ENCODE data around the gene LY6G6F. TPM values are rescaled to one million over a fixed set of nuclear protein-coding genes. Genes with fewer than 3 reads are reported as not detected.

LY6G6F gene
- total RNA-seq, 1 experiment from 2014 or later: not detected

Other genes starting within 250 kb of the LY6G6F start
- gene MICB, start 208.7 kb upstream of the LY6G6F start, total RNA-seq (2022; extraction: Qiagen RNA extraction): 6.0 to 8.1 TPM (median 7.5 TPM) in 5 replicates
- gene MCCD1, start 177.9 kb upstream of the LY6G6F start, total RNA-seq (2022; extraction: Qiagen RNA extraction): not detected in 5 replicates
- gene DDX39B, start 164.9 kb upstream of the LY6G6F start, total RNA-seq (2022; extraction: Qiagen RNA extraction): 336 to 391 TPM (median 386 TPM) in 5 replicates
- gene ATP6V1G2, start 160.3 kb upstream of the LY6G6F start, total RNA-seq (2022; extraction: Qiagen RNA extraction): 0.35 to 0.98 TPM (median 0.50 TPM) in 5 replicates
- gene NFKBIL1, start 159.3 kb upstream of the LY6G6F start, total RNA-seq (2022; extraction: Qiagen RNA extraction): 9.0 to 12.4 TPM (median 11.7 TPM) in 5 replicates
- 0.10 to 0.16 TPM (median 0.12 TPM) in 3 of 5 replicates, not detected in the others for gene LTA, start 134.6 kb upstream of the LY6G6F start, total RNA-seq (2022; extraction: Qiagen RNA extraction)
- 0.07 to 0.15 TPM (median 0.14 TPM) in 3 of 5 replicates, not detected in the others for gene TNF, start 131.3 kb upstream of the LY6G6F start, total RNA-seq (2022; extraction: Qiagen RNA extraction)
- gene LTB, start 124.4 kb upstream of the LY6G6F start, total RNA-seq (2022; extraction: Qiagen RNA extraction): 0.35 to 0.88 TPM (median 0.51 TPM) in 5 replicates
- gene LST1, start 120.6 kb upstream of the LY6G6F start, total RNA-seq (2022; extraction: Qiagen RNA extraction): 0.16 to 0.36 TPM in 2 of 5 replicates, not detected in the others
- gene NCR3, start 113.9 kb upstream of the LY6G6F start, total RNA-seq (2022; extraction: Qiagen RNA extraction): not detected in 5 replicates
- not detected in 5 replicates for gene AIF1, start 91.6 kb upstream of the LY6G6F start, total RNA-seq (2022; extraction: Qiagen RNA extraction)
- 68.4 to 87.7 TPM (median 84.8 TPM) in 5 replicates for gene PRRC2A, start 86.2 kb upstream of the LY6G6F start, total RNA-seq (2022; extraction: Qiagen RNA extraction)
- gene BAG6, start 54.2 kb upstream of the LY6G6F start, total RNA-seq (2022; extraction: Qiagen RNA extraction): 106 to 148 TPM (median 138 TPM) in 5 replicates
- 2.8 to 3.7 TPM (median 2.9 TPM) in 5 replicates for gene APOM, start 51.0 kb upstream of the LY6G6F start, total RNA-seq (2022; extraction: Qiagen RNA extraction)
- 11.1 to 12.4 TPM (median 11.6 TPM) in 5 replicates for gene C6orf47, start 46.1 kb upstream of the LY6G6F start, total RNA-seq (2022; extraction: Qiagen RNA extraction)
- 10.2 to 12.1 TPM (median 11.4 TPM) in 5 replicates for gene GPANK1, start 41.9 kb upstream of the LY6G6F start, total RNA-seq (2022; extraction: Qiagen RNA extraction)
- 167 to 177 TPM (median 171 TPM) in 5 replicates for gene CSNK2B, start 40.8 kb upstream of the LY6G6F start, total RNA-seq (2022; extraction: Qiagen RNA extraction)
- gene LY6G5B, start 36.9 kb upstream of the LY6G6F start, total RNA-seq (2022; extraction: Qiagen RNA extraction): 2.1 to 5.7 TPM (median 3.8 TPM) in 5 replicates
- 0.92 to 1.6 TPM (median 1.1 TPM) in 5 replicates for gene LY6G5C, start 25.8 kb upstream of the LY6G6F start, total RNA-seq (2022; extraction: Qiagen RNA extraction)
- 11.3 to 19.8 TPM (median 18.4 TPM) in 5 replicates for gene ABHD16A, start 3.5 kb upstream of the LY6G6F start, total RNA-seq (2022; extraction: Qiagen RNA extraction)
- not detected in 5 replicates for gene LY6G6D, start 8.5 kb downstream of the LY6G6F start, total RNA-seq (2022; extraction: Qiagen RNA extraction)
- 0.21 to 0.24 TPM (median 0.23 TPM) in 3 of 5 replicates, not detected in the others for gene LY6G6C, start 14.9 kb downstream of the LY6G6F start, total RNA-seq (2022; extraction: Qiagen RNA extraction)
- not detected in 5 replicates for gene MPIG6B, start 16.5 kb downstream of the LY6G6F start, total RNA-seq (2022; extraction: Qiagen RNA extraction)
- 28.3 to 32.5 TPM (median 31.8 TPM) in 5 replicates for gene DDAH2, start 22.4 kb downstream of the LY6G6F start, total RNA-seq (2022; extraction: Qiagen RNA extraction)
- gene CLIC1, start 29.7 kb downstream of the LY6G6F start, total RNA-seq (2022; extraction: Qiagen RNA extraction): 471 to 496 TPM (median 485 TPM) in 5 replicates
- gene MSH5, start 33.1 kb downstream of the LY6G6F start, total RNA-seq (2022; extraction: Qiagen RNA extraction): 11.8 to 15.5 TPM (median 13.1 TPM) in 5 replicates
- 2.6 to 5.2 TPM (median 4.3 TPM) in 5 replicates for gene SAPCD1, start 55.8 kb downstream of the LY6G6F start, total RNA-seq (2022; extraction: Qiagen RNA extraction)
- gene VWA7, start 70.5 kb downstream of the LY6G6F start, total RNA-seq (2022; extraction: Qiagen RNA extraction): 0.72 to 2.2 TPM (median 1.4 TPM) in 5 replicates
- gene VARS1, start 88.9 kb downstream of the LY6G6F start, total RNA-seq (2022; extraction: Qiagen RNA extraction): 45.6 to 60.9 TPM (median 53.8 TPM) in 5 replicates
- gene LSM2, start 100.1 kb downstream of the LY6G6F start, total RNA-seq (2022; extraction: Qiagen RNA extraction): 51.0 to 62.8 TPM (median 60.8 TPM) in 5 replicates
- gene HSPA1L, start 108.4 kb downstream of the LY6G6F start, total RNA-seq (2022; extraction: Qiagen RNA extraction): 1.3 to 1.8 TPM (median 1.5 TPM) in 5 replicates
- 132 to 252 TPM (median 194 TPM) in 5 replicates for gene HSPA1A, start 108.7 kb downstream of the LY6G6F start, total RNA-seq (2022; extraction: Qiagen RNA extraction)
- 89.4 to 177 TPM (median 151 TPM) in 5 replicates for gene HSPA1B, start 120.9 kb downstream of the LY6G6F start, total RNA-seq (2022; extraction: Qiagen RNA extraction)
- gene NEU1, start 156.0 kb downstream of the LY6G6F start, total RNA-seq (2022; extraction: Qiagen RNA extraction): 21.6 to 33.6 TPM (median 26.8 TPM) in 5 replicates
- 0.15 TPM in 1 of 5 replicates, not detected in the others for gene SLC44A4, start 172.1 kb downstream of the LY6G6F start, total RNA-seq (2022; extraction: Qiagen RNA extraction)
- 19.9 to 30.0 TPM (median 29.0 TPM) in 5 replicates for gene EHMT2, start 190.8 kb downstream of the LY6G6F start, total RNA-seq (2022; extraction: Qiagen RNA extraction)
- gene ZBTB12, start 195.2 kb downstream of the LY6G6F start, total RNA-seq (2022; extraction: Qiagen RNA extraction): 2.4 to 4.1 TPM (median 3.7 TPM) in 5 replicates
- gene C2, start 220.9 kb downstream of the LY6G6F start, total RNA-seq (2022; extraction: Qiagen RNA extraction): 0.26 to 0.46 TPM (median 0.31 TPM) in 5 replicates
- 1.9 to 2.3 TPM (median 2.0 TPM) in 5 replicates for gene CFB, start 239.2 kb downstream of the LY6G6F start, total RNA-seq (2022; extraction: Qiagen RNA extraction)